Stimulated activated CD4-positive, alpha-beta T cell treated with anti-CD3 and anti-CD28 coated beads, Interleukin-15, amount 100 ng/mL, for 1 hour (primary cell): Measurements from ENCODE around the gene MB.

Source experiments
- DNase-seq, 2 donors: peaks; one replicate each; pipeline ENCODE4 v3.0.0-alpha.2; 2020; ENCODE audit warnings: low read depth in 1 of 2, low spot score in 1 of 2

MB gene

GRCh38 chr22:35577799-35578659 is 39.1 kb downstream of the MB start:
- no peak for DNase-seq

- DNase-seq = no peak
Observed at GRCh38 chr22:35576671-35577070, 40.5 kb downstream of the MB start.

GRCh38 chr22:35575116-35575748 is 41.9 kb downstream of the MB start:
- DNase-seq = no peak

- no peak for DNase-seq
Observed at GRCh38 chr22:35572556-35572955, 44.6 kb downstream of the MB start.

- DNase-seq = no peak
Observed at GRCh38 chr22:35570686-35571194, 46.4 kb downstream of the MB start.

- no peak for DNase-seq
Observed at GRCh38 chr22:35569916-35570315, 47.2 kb downstream of the MB start.

- DNase-seq = no peak
Observed at GRCh38 chr22:35568751-35569739, 48.1 kb downstream of the MB start.

- DNase-seq = no peak
Observed at GRCh38 chr22:35567351-35568141, 49.6 kb downstream of the MB start.

GRCh38 chr22:35564975-35565867 is 51.9 kb downstream of the MB start:
- DNase-seq = no peak

- no peak for DNase-seq
Observed at GRCh38 chr22:35563211-35563610, 53.9 kb downstream of the MB start.

GRCh38 chr22:35561796-35562526 is 55.2 kb downstream of the MB start:
- no peak for DNase-seq

GRCh38 chr22:35560824-35561223 is 56.3 kb downstream of the MB start:
- DNase-seq = no peak

GRCh38 chr22:35560366-35560765 is 56.8 kb downstream of the MB start:
- DNase-seq = no peak

- DNase-seq = no peak
Observed at GRCh38 chr22:35559354-35560005, 57.6 kb downstream of the MB start.

GRCh38 chr22:35558719-35559118 is 58.4 kb downstream of the MB start:
- DNase-seq = no peak

GRCh38 chr22:35558031-35558430 is 59.1 kb downstream of the MB start:
- no peak for DNase-seq
